ENCODE data around the gene CHTOP. TPM values are rescaled to one million over a fixed set of nuclear protein-coding genes. Genes with fewer than 3 reads are reported as not detected.
A peak's percentile ranks its signal among the peaks of the same experiment; 100 is the strongest.

Gene CHTOP
- polyA plus RNA-seq, 3 donors: 117 to 119 (median 117) TPM

DNA sequence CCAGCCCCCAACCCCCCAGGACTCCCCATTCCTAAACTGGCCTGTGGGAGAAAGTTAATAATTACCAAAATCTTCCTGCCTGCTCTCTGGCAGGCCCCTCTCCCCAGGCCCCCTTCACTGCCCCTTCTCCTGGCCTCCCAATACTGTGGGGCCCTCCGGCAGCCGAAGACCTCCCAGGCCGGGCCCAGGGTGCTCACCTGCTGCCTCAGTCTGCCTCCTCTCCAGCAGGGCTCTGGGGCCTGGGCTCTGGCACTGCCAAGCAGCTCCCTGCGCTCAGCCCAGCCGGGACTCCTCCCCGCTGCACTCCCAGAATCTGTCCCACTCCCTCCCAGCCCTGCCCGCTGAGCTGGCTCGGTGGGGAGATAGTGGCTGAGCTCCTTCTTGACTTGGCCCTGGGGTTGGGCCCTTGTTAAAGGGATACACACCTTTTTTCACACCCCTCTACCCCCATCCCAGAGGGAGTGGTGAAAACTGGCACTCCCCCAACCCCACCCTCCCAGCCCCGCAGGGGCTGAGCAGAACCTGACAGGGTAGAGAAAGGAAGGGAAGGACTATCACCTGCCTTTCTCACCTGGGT lies 21.0 kb upstream of the CHTOP start, which contains the start of gene S100A16:
S100A16 (minus strand) TSS at position 383 of the 577 bp plus-strand sequence. CDS start 4,986 bp downstream, outside the sequence.
- DNase-seq (ENCODE audit: low read depth in 3 of 3, low spot score in 2 of 3): no peak

DNA sequence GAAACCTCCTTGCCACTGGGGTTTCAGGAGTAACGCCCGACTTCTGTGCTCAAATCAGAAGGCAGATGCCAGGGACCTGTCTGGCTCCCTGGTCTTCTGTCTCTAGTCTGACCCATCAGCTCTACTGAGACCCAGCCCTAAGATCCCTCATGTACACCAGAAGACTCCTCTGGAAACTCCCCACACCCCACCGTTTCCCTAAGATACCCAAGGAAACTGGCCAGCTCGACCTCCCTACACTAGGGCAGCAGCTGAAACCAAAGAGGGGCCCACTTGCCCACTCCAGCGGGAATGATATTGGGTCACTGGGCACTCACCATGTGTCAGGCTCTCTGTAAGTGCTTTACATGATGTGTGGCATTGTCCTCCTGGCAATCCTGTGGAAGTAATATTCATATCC lies 20.5 kb upstream of the CHTOP start:
- DNase-seq (ENCODE audit: low read depth in 3 of 3, low spot score in 2 of 3): no peak

- no peak for DNase-seq (ENCODE audit: low read depth in 3 of 3, low spot score in 2 of 3)
These were observed 19.5 kb upstream of the CHTOP start for GRCh38 chr1:153614189-153614900.

GRCh38 chr1:153614906-153615305 lies 19.0 kb upstream of the CHTOP start:
- DNase-seq (ENCODE audit: low read depth in 3 of 3, low spot score in 2 of 3): no peak

DNA sequence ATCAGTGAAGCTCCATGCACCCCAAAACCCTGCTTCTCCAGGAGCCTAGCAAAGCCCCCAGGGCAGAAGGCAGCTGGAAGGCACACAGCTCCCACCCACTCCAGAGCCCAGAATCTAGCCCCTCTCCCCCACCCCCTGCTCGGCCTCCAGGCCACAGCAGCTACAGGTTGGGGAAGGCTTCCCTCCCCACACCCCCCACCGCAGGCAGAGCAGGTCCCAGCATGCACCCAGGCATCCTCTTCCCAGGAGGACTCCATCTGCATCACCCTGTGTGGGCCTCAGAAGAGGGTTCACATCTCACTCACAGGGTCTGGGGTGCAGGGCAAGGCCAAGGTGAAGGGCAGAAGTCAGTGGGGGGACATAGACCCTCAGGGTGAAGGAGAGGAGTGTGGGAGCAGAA lies 18.5 kb upstream of the CHTOP start:
- DNase-seq (ENCODE audit: low read depth in 3 of 3, low spot score in 2 of 3): no peak

DNA sequence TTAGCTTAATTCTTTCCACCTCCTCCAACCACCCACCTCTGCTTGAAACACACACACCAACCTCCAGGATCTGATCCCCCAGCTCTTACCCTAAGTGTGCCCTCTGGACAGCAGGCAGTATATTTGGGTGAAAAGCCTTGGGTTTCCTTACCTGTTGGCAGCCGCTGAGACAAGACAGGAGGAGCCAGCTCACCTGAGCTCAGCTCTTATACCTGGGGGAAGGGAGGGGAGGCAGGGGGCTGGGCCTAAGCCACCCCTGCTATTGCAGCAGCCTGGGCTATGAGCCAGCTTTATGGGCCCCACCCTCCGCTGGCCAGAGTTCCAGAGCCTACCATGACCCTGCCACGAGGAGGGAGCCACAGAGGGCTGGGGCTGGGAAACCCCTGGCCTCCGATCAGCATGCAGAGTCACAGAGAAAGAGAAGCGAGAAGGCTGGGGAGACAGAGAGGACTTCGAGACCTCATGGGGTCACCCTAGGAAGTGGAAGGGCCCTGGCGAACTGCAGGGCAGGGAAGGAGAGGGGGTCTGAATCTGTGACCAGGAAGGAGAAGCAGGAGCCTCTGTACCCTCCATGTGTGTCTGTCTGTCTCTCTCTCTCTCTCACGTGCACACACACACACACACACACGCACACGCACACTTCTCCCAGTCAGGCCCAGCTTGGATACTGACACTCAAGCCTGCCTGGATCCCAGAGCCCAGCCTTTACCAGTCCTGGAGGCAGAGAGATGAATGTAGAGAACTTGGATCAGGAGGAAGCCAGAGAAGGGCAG lies 17.5 kb upstream of the CHTOP start, which contains the start of gene S100A14:
S100A14 (minus strand) TSS at position 182 of the 773 bp plus-strand sequence. CDS start 467 bp downstream, outside the sequence.
- DNase-seq (ENCODE audit: low read depth in 3 of 3, low spot score in 2 of 3): no peak

GRCh38 chr1:153616917-153617311 lies 17.0 kb upstream of the CHTOP start:
- DNase-seq (ENCODE audit: low read depth in 3 of 3, low spot score in 2 of 3): no peak

GRCh38 chr1:153617663-153618062 lies 16.2 kb upstream of the CHTOP start:
- no peak for DNase-seq (ENCODE audit: low read depth in 3 of 3, low spot score in 2 of 3)

DNA sequence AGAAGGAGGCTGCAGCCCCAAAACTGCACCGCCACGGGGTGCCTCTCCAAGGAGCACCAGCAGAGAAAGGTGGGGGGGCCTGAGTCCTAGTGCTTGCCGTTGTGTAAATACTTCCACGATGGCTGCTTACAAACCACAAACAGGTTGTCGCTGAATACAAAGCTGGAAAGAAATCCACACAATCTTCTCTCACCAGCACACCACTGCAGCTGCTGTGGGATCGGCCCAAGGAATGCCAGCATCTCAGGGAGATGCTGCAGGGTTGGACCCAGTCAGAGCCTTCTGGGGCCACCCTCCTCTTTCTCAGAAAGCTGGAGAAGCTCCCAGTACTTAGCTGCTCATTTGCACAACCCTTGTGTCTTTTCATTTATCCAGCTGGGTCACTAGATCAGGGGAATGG lies 14.7 kb upstream of the CHTOP start:
- no peak for DNase-seq (ENCODE audit: low read depth in 3 of 3, low spot score in 2 of 3)

GRCh38 chr1:153623101-153623500 lies 10.8 kb upstream of the CHTOP start:
- no peak for DNase-seq (ENCODE audit: low read depth in 3 of 3, low spot score in 2 of 3)

- DNase-seq (ENCODE audit: low read depth in 3 of 3, low spot score in 2 of 3): no peak
These were observed 8.8 kb upstream of the CHTOP start for GRCh38 chr1:153624965-153625611.

- DNase-seq (ENCODE audit: low read depth in 3 of 3, low spot score in 2 of 3): no peak
These were observed 7.4 kb upstream of the CHTOP start for GRCh38 chr1:153626477-153626903.

DNA sequence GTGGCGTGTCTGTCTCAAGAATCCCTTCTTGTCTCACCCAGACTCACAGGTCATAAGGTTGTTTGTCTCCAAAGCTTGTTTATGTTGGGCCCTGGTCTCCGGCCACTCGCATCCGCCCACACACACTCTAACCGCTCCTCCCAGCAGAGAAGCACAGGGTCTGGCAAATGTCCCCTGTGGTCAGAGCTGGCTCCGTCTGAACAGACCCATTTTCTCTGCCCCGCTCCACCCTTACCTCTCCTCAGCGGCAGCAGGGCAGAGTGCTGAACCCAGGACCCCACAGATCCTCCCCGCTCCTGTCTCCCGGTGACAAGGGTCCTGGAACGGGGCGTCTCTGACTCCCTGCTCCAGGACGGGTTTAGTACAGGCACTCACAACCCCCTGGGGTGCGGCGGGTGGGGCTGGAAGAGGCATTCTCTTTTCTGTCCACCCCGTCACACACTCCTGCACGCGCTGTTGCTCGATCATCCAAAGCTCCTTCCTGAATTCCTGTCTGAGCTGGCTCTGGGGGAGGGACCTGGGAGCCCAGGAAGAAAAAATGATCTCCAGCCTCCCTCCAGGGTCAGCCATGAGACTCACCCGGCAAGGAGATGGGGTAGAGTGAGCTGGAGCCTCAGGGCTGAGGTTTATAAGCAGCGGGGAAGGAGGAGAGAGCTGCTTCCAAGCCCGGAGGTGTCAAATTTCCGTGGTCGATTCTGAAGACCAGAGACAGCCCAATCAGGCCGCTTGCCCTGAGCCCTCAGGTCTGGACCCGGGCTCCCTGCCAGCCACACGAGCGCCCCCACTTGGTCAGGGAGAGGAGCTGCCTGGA lies 6.8 kb upstream of the CHTOP start, which contains the start of gene S100A13:
S100A13 (minus strand) TSS at position 602 of the 811 bp plus-strand sequence. CDS start 1,033 bp downstream, outside the sequence.
- peak; percentile 63 to 78 (median 77) for DNase-seq (ENCODE audit: low read depth in 3 of 3, low spot score in 2 of 3)

- no peak for DNase-seq (ENCODE audit: low read depth in 3 of 3, low spot score in 2 of 3)
These were observed 5.9 kb upstream of the CHTOP start, which contains the start of gene S100A1 for GRCh38 chr1:153627715-153628626. TSS of gene S100A1 (plus strand) at chr1:153628434. CDS start at chr1:153630522, 2,088 bp downstream.

- DNase-seq (ENCODE audit: low read depth in 3 of 3, low spot score in 2 of 3): no peak
These were observed 5.1 kb upstream of the CHTOP start for GRCh38 chr1:153628638-153629342.

DNA sequence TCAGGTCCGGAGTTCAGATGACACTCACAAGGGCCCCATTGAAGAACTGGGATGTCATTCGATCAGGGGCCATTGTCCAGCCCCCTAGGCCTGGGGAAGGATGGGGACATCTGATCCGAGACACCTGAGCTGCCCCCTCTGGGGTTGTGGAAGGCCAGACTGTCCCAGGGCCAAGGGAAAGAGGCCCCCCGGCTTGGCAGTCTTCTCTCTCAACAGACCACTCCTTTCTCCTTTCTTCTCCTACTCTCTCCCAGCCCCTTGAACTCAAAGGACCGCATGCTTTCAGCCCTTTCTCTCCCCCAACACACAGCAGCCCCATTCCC lies 4.6 kb upstream of the CHTOP start:
- no peak for DNase-seq (ENCODE audit: low read depth in 3 of 3, low spot score in 2 of 3)

DNA sequence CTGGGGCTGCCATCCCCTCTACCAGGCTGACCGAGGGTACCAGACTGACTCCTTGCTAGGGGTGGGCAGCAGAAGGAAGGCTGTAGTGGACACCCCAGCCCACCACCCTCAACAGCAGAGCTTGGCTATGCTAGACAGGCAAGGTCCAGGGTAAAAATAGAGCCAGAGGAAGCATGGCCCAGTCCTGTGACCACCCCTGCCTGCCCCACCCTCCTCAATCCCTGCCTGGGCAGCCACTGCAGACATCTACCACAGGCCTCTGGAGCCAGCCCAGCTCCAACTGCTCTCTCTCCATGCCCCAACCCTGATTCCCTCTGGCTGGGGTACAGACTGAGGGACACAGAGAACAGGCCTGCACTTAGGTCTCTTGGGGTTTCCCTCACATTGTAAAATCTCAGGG lies 3.9 kb upstream of the CHTOP start:
- no peak for DNase-seq (ENCODE audit: low read depth in 3 of 3, low spot score in 2 of 3)

- no peak for DNase-seq (ENCODE audit: low read depth in 3 of 3, low spot score in 2 of 3)
These were observed 3.5 kb upstream of the CHTOP start for GRCh38 chr1:153630384-153630783.
